IMR-90 (cell line): Measurements from ENCODE around the gene TOMM7.

ENCODE experiments used
- CHD1 ChIP-seq: IDR thresholded peaks from 2 replicates; pipeline ENCODE4 v1.6.1; 2012; ENCODE audit warnings: low read depth, low read length, improper control_type of control experiment
- CTCF ChIP-seq: conservative IDR thresholded peaks from 2 replicates; pipeline ENCODE4 v1.5.1; 2012; ENCODE audit warnings: mild to moderate bottlenecking, low read depth, low read length, improper control_type of control experiment
- MAFK ChIP-seq: IDR thresholded peaks from 2 replicates; pipeline ENCODE4 v1.6.1; 2012; ENCODE audit warnings: low read depth, low read length, improper control_type of control experiment
- POLR2A ChIP-seq: IDR thresholded peaks from 2 replicates; pipeline ENCODE4 v1.6.1; 2012; ENCODE audit warnings: mild to moderate bottlenecking, low read depth, low read length
- RAD21 ChIP-seq: IDR thresholded peaks from 2 replicates; pipeline ENCODE4 v1.6.1; 2012; ENCODE audit warnings: low read length, improper control_type of control experiment
- RCOR1 ChIP-seq: IDR thresholded peaks from 2 replicates; pipeline ENCODE4 v1.6.1; 2012; ENCODE audit warnings: mild to moderate bottlenecking, low read length, improper control_type of control experiment; ENCODE audit not compliant: insufficient replicate concordance
- RFX5 ChIP-seq: IDR thresholded peaks from 2 replicates; pipeline ENCODE4 v1.8.0; 2012; ENCODE audit warnings: low read depth, mild to moderate bottlenecking, low read length, moderate library complexity
- SMC3 ChIP-seq: fragments of 150-350 bp; IDR thresholded peaks from 2 replicates; pipeline ENCODE4 v1.6.1; 2016; ENCODE audit warnings: low read depth, mild to moderate bottlenecking, antibody characterized with exemption, low read length, moderate library complexity
- TF ChIP-seq, protein P1 (sequence below): fragments of 150-350 bp; IDR thresholded peaks from 2 replicates; pipeline ENCODE4 v1.6.1; 2017; ENCODE audit warnings: mild to moderate bottlenecking, antibody characterized with exemption, low read length, low read depth

- TF ChIP-seq RCOR1 (no peak), CTCF (no peak), SMC3 (no peak), RAD21 (no peak), MAFK (no peak), RFX5 (no peak), POLR2A (no peak), CHD1 (no peak)
- TF ChIP-seq, protein P1, sequence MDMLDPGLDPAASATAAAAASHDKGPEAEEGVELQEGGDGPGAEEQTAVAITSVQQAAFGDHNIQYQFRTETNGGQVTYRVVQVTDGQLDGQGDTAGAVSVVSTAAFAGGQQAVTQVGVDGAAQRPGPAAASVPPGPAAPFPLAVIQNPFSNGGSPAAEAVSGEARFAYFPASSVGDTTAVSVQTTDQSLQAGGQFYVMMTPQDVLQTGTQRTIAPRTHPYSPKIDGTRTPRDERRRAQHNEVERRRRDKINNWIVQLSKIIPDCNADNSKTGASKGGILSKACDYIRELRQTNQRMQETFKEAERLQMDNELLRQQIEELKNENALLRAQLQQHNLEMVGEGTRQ = no peak
Measured at GRCh38 chr7:22849172-22849571, 26.5 kb upstream of the TOMM7 start.
